PC-9 (cell line): ENCODE data around the gene GZMB. TPM values are rescaled to one million over a fixed set of nuclear protein-coding genes. Genes with fewer than 3 reads are reported as not detected.

ENCODE experiments used
- BruUV-seq: library from RNA; stranded (reverse); fragments of 400-500 nt; replicated peaks from 2 replicates; lab custom pipeline; 2021; lab: Mats Ljungman, UMichigan
- CTCF ChIA-PET: fragments of 300-600 bp; sonication (Branson Sonifier 250); formaldehyde crosslinking; loops from one replicate; lab custom pipeline; 2022; ENCODE audit warnings: antibody characterized with exemption; lab: Charles Lee
- POLR2A ChIA-PET: fragments of 300-600 bp; sonication (Branson Sonifier 250); formaldehyde crosslinking; loops from one replicate; lab custom pipeline; 2022; ENCODE audit warnings: antibody characterized with exemption; ENCODE audit not compliant: unreplicated experiment; lab: Charles Lee
- DNase-seq, 2 experiments: peaks; one replicate each; pipeline versions ENCODE4 v3.0.0 to v3.0.0-alpha.2; 2015 to 2022; ENCODE audit warnings: mixed read lengths in 1 of 2
- H2AFZ ChIP-seq: fragments of 200-600 bp; sonication (generic); 2 replicates; pipeline ENCODE4 v1.8.1; 2017; ENCODE audit warnings: antibody characterized with exemption
- H3F3A ChIP-seq: fragments of 200-600 bp; sonication (generic); 2 replicates; pipeline ENCODE4 v1.8.1; 2017; ENCODE audit warnings: antibody characterized with exemption, mild to moderate bottlenecking, low read depth; ENCODE audit not compliant: insufficient read depth
- H3K27ac ChIP-seq: fragments of 200-600 bp; sonication (generic); 2 replicates; pipeline ENCODE4 v1.6.1; 2016; ENCODE audit warnings: mixed run types
- H3K27me3 ChIP-seq: fragments of 200-600 bp; sonication (generic); 2 replicates; pipeline ENCODE4 v1.6.1; 2016; ENCODE audit warnings: low read depth, mixed run types; ENCODE audit not compliant: insufficient read depth
- H3K36me3 ChIP-seq: fragments of 200-600 bp; sonication (generic); 2 replicates; pipeline ENCODE4 v1.6.1; 2016; ENCODE audit warnings: low read depth, mixed run types
- H3K4me1 ChIP-seq: fragments of 200-600 bp; sonication (generic); replicated peaks from 2 replicates; pipeline ENCODE4 v1.6.1; 2016; ENCODE audit warnings: mixed run types; ENCODE audit not compliant: insufficient read depth
- H3K4me2 ChIP-seq: fragments of 200-600 bp; sonication (generic); 2 replicates; pipeline ENCODE4 v1.6.1; 2017; ENCODE audit warnings: mixed run types
- H3K4me3 ChIP-seq: fragments of 200-600 bp; sonication (generic); 2 replicates; pipeline ENCODE4 v1.6.1; 2016; ENCODE audit warnings: mixed run types
- H3K79me2 ChIP-seq: fragments of 200-600 bp; sonication (generic); 2 replicates; pipeline ENCODE4 v1.6.1; 2017; ENCODE audit warnings: low read depth, mixed run types
- H3K9me2 ChIP-seq: fragments of 200-600 bp; sonication (generic); 2 replicates; pipeline ENCODE4 v1.8.1; 2017; ENCODE audit warnings: mild to moderate bottlenecking; ENCODE audit not compliant: insufficient read depth
- H3K9me3 ChIP-seq: fragments of 200-600 bp; sonication (generic); 2 replicates; pipeline ENCODE4 v1.8.1; 2016; ENCODE audit warnings: low read depth; ENCODE audit not compliant: insufficient read depth
- H4K20me1 ChIP-seq: fragments of 200-600 bp; sonication (generic); 2 replicates; pipeline ENCODE4 v1.8.1; 2017; ENCODE audit not compliant: insufficient read depth
- CTCF ChIP-seq: fragments of 200-600 bp; sonication (generic); conservative IDR thresholded peaks from 2 replicates; pipeline ENCODE4 v1.6.1; 2017; ENCODE audit warnings: mixed run types, antibody characterized with exemption, mild to moderate bottlenecking, moderate library complexity
- EZH2 ChIP-seq: fragments of 200-600 bp; sonication (generic); IDR thresholded peaks from 2 replicates; pipeline ENCODE4 v1.8.0; 2017; ENCODE audit warnings: antibody characterized with exemption, low read depth
- intact Hi-C: fragments of 100-400 bp; cut with micrococcal nuclease; formaldehyde crosslinking; loops from one replicate; pipeline ENCODE4 v1.10.0; 2022; ENCODE audit not compliant: unreplicated experiment
- total RNA-seq: library from RNA; stranded (reverse); gene quantifications from 2 replicates; pipeline ENCODE4 v1.2.3, GENCODE V29; 2021

GZMB gene
- total RNA-seq, 1 experiment from 2014 or later: not detected

- Histone ChIP-seq H3K4me2 (no peak overlapping the region), H3K9me2 (no peaks in the 10 kb centered on the region), H3K9me3 (no peaks in the 10 kb centered on the region), H3K27ac (no peak overlapping the region), H3K79me2 (no peaks in the 10 kb centered on the region), H3K27me3 (no peaks in the 10 kb centered on the region), H2AFZ (no peak overlapping the region), H4K20me1 (no peaks in the 10 kb centered on the region), H3F3A (no peaks in the 10 kb centered on the region), H3K4me1 (no peaks in the 10 kb centered on the region), H3K4me3 (no peak overlapping the region), H3K36me3 (no peaks in the 10 kb centered on the region)
- ChIA-PET CTCF (no interaction called here), POLR2A (no interaction called here)
- TF ChIP-seq CTCF (no peak), EZH2 (no peak)
- DNase-seq: no peak
- intact Hi-C loops: no loop called here
- BruUV-seq: no TSS peak
Observed at GRCh38 chr14:24632761-24633160, 1.2 kb downstream of the GZMB start.

GRCh38 chr14:24632336-24632735, 1.7 kb downstream of the GZMB start:
- H3K79me2 ChIP-seq: no peaks in the 10 kb centered on the region
- H3K36me3 ChIP-seq: no peaks in the 10 kb centered on the region
- H3K27me3 ChIP-seq: no peaks in the 10 kb centered on the region
- intact Hi-C loops: no loop called here
- H4K20me1 ChIP-seq: no peaks in the 10 kb centered on the region
- H3K4me2 ChIP-seq: no peak overlapping the region
- no peak overlapping the region for H2AFZ ChIP-seq
- H3F3A ChIP-seq: no peaks in the 10 kb centered on the region
- H3K27ac ChIP-seq: no peak overlapping the region
- ChIA-PET CTCF (no interaction called here), POLR2A (no interaction called here)
- H3K4me1 ChIP-seq: no peaks in the 10 kb centered on the region
- H3K4me3 ChIP-seq: no peak overlapping the region
- H3K9me3 ChIP-seq: no peaks in the 10 kb centered on the region
- no peak for DNase-seq
- no TSS peak for BruUV-seq
- no peak for TF ChIP-seq CTCF
- no peak for TF ChIP-seq EZH2
- no peaks in the 10 kb centered on the region for H3K9me2 ChIP-seq

- Histone ChIP-seq H2AFZ (no peak overlapping the region), H3K27me3 (no peaks in the 10 kb centered on the region), H4K20me1 (no peaks in the 10 kb centered on the region), H3K36me3 (no peaks in the 10 kb centered on the region), H3K9me2 (no peaks in the 10 kb centered on the region), H3K79me2 (no peaks in the 10 kb centered on the region), H3K9me3 (no peaks in the 10 kb centered on the region), H3K4me1 (no peaks in the 10 kb centered on the region), H3K4me2 (no peak overlapping the region), H3K4me3 (no peak overlapping the region), H3F3A (no peaks in the 10 kb centered on the region), H3K27ac (no peak overlapping the region)
- no peak for DNase-seq
- ChIA-PET CTCF (no interaction called here), POLR2A (no interaction called here)
- TF ChIP-seq CTCF (no peak), EZH2 (no peak)
- no TSS peak for BruUV-seq
- intact Hi-C loops: no loop called here
Observed at GRCh38 chr14:24631749-24632335, 2.1 kb downstream of the GZMB start.
